H7 (cell line): ENCODE results near the gene SDC4. TPM values are rescaled to one million over a fixed set of nuclear protein-coding genes. Genes with fewer than 3 reads are reported as not detected.
A peak's percentile ranks its signal among the peaks of the same experiment; 100 is the strongest.

Experiments
- DNase-seq: peaks from one replicate; pipeline ENCODE4 v3.0.0; 2012
- H3K27me3 ChIP-seq: 2 replicates; pipeline ENCODE4 v1.6.0; 2011; ENCODE audit warnings: mild to moderate bottlenecking, low read length; ENCODE audit not compliant: control insufficient read depth, insufficient read depth
- H3K36me3 ChIP-seq: replicated peaks from 2 replicates; pipeline ENCODE4 v1.5.1; 2011; ENCODE audit warnings: low read length; ENCODE audit not compliant: control insufficient read depth, insufficient read depth
- H3K4me3 ChIP-seq: 2 replicates; pipeline ENCODE4 v1.5.1; 2011; ENCODE audit warnings: low read depth, mild to moderate bottlenecking, control low read depth, low read length, moderate library complexity; ENCODE audit not compliant: insufficient read depth
- total RNA-seq: library from RNA; depleted of rRNA; stranded (reverse); fragments of >200 nt; shearing (Covaris generic); gene quantifications from 2 replicates; pipeline ENCODE4 v1.2.3, GENCODE V29; 2014; rRNA removed

Gene SDC4, protein sequence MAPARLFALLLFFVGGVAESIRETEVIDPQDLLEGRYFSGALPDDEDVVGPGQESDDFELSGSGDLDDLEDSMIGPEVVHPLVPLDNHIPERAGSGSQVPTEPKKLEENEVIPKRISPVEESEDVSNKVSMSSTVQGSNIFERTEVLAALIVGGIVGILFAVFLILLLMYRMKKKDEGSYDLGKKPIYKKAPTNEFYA
- 47.3 and 56.1 TPM in 2 replicates for total RNA-seq

DNA sequence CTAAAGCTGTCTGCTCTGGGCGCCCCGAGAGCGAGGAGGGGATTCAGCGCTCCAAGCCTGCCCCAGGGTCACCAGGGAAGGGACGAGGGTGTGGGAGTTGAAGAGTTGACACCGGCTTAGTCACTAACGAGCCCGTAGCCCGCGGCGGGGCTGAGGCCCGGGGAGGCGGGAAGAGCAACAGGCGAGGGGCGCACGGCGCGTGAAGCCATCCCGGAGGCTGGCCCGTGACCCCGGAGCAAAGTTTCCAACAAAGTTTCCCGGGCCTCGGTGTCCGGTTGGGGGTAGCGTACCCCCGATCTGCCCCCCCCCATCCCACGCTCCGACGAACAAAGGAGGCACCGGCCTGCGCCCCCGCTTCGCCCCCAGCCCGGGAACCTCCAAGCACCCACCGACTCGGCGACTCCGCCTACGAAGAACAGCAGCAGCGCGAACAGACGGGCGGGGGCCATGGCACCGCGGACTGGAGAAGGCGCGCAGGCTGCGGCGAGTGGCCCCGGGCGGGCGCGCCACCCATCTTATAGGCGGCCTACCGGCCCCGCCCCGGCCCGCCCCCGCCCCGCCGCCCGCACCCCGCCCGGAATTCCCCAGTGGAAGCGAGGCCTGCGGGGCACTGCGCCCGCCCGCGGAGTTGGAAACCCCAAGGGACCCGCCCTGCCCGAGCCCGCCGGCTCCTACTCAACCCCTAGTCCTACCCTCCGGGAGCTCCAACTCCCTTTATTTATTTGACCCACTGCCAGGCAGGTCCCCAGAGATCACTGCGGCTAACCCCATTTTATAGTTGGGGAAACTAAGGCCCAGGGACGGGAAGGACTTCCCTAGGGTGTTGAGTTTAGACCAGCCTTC lies at the start of gene SDC4:
TSS of gene SDC4 (minus strand) at position 489 of the 843 bp plus-strand sequence. CDS start at position 449, 40 bp downstream.
- DNase-seq: peak; percentile 93
- H3K27me3 ChIP-seq: no peaks in the 10 kb centered on the region
- H3K36me3 ChIP-seq: no peaks in the 10 kb centered on the region
- peak within 1 kb of the TSS; percentile 68 for H3K4me3 ChIP-seq

DNA sequence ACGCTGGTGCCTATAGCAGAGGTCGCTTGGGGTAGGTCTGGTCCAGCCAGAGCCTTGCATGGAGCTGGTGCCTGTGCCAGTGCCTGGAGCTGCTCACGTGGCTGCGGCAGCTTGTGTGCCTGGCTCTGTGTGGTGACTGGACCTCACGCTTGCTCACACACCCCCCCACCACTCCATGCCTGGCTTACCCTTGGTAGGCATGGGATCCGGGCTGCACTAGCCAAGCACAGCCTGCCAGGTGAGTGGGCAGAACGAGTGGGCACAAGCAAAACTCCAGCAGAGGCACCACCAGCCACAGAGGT lies 46.8 kb upstream of the SDC4 start:
- no peak for DNase-seq
- H3K36me3 ChIP-seq: no peaks in the 10 kb centered on the region
- no peaks in the 10 kb centered on the region for H3K27me3 ChIP-seq
- no peak overlapping the region for H3K4me3 ChIP-seq

DNA sequence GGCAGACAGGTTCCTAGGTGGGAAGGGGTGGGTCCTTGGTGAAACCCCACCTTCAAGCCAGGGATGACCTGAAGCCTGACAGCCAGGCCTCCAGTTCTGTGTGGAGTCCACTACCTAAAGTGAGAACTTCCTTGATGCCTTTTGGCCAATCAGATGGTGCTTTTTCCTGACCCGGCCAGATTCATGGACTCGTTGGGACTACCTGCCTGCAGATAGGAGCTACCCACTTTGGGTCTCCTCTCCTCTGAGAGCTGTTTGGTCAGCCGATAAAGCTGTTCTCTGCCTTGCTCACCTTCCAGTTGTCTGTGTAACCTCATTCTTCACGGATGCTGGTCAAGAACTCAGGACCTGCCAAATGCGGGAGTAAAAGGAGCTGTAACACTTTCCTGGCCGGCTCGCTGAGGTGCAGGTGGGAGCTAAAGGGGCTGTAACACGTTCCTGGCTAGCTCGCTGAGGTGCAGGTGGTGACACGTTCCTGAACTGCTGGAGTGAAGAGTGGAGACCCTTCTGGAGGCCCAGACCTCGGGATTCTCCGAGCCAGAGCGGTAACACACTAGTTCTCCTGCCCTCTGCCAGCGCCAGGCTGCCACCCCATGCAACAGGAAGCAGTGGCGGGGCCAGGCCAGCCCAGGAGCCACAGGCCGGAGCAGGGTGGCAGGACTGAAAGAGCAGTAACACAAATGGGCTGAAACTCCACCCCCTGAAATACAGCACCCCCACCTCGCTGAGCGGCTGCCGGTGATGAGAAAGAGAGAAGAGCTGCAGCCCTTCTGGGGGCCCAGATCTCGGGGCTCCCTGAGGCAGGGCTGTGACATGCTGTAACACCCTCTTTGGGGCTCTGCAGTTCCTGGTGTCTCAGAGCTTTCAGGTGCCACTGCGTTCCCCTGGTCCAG lies 46.2 kb upstream of the SDC4 start:
- DNase-seq: no peak
- Histone ChIP-seq H3K27me3 (no peaks in the 10 kb centered on the region), H3K4me3 (no peak overlapping the region), H3K36me3 (no peaks in the 10 kb centered on the region)

DNA sequence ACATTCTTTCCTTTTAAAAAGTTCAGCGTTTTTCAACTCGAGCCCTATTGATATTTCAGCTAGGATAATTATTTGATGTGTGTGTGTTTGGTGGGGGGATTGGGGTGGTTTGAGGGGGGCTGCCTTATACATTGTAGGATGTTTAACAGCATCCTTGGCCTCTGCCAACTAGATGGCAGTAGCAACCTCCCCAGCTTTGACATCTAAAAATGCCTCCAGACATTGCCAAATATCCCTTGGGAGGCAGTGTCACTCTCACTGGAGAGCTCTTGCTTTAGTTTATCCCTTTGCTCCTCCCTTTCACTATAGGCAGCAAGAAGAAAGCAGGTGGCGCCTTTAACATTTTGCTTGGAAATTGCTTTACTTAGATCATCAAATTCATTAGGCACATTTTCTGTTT lies 44.5 kb upstream of the SDC4 start:
- H3K36me3 ChIP-seq: no peaks in the 10 kb centered on the region
- no peak for DNase-seq

DNA sequence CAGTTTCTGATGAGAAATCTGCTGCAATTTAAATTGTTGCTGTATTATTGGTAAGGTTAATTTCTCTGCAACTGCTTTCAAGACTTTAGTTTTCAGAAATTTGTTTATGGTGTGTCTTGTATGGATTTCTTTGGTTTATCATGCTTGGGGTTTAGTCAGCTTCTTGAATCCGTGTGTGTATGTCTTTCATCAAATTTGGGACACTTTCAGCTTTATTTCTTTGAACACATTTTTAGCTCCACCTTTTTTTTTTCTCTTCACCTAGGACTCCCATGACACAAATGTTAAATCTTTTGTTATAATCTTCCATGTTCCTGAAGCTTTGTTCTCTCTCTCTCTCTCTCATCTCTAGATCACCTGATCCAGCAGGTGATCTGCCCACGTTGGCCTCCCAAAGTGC lies 43.3 kb upstream of the SDC4 start:
- H3K4me3 ChIP-seq: no peak overlapping the region
- no peaks in the 10 kb centered on the region for H3K27me3 ChIP-seq
- no peaks in the 10 kb centered on the region for H3K36me3 ChIP-seq
- no peak for DNase-seq

More for the DNA sequence above, 44.5 kb upstream of the SDC4 start:
- H3K4me3 ChIP-seq: no peak overlapping the region
- H3K27me3 ChIP-seq: no peaks in the 10 kb centered on the region

DNA sequence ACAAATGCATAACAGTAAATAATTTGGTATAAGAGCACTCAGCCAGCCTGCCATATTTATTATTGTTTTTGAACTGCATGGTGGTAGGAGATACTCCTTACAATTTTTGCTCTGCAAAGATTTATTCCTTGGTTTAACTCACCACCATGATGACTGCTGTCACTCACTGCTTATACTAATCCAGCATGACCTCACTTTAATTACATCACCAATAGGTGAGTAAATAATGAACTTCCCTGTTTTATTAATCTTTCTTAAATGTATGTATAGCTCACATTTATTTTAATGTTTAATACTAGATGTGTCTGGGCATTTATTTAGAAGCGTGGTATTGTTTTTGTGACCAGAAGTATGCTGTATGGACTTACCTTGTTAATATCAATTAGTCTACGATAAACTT lies 42.7 kb upstream of the SDC4 start:
- no peak overlapping the region for H3K4me3 ChIP-seq
- no peak for DNase-seq
- H3K36me3 ChIP-seq: no peaks in the 10 kb centered on the region
- H3K27me3 ChIP-seq: no peaks in the 10 kb centered on the region

DNA sequence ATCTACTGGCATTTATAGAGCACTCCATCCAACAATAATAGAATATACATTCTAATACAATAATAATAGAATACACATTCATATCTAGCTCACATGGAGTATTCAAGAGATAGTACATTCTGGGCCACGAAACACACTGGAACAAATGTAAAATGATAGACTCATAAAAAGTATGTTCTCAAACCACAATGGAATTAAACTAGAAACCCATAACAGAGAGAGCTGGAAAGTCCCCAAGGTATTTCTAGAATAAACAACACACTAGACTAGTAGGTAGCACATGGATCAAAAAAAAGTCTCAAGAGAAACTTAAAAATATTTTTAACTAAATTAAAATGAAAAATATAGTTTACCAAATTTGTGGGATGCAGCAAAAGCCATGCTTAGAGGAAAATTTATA lies 39.0 kb upstream of the SDC4 start:
- H3K36me3 ChIP-seq: no peaks in the 10 kb centered on the region
- no peaks in the 10 kb centered on the region for H3K27me3 ChIP-seq
- no peak for DNase-seq
- H3K4me3 ChIP-seq: no peak overlapping the region

DNA sequence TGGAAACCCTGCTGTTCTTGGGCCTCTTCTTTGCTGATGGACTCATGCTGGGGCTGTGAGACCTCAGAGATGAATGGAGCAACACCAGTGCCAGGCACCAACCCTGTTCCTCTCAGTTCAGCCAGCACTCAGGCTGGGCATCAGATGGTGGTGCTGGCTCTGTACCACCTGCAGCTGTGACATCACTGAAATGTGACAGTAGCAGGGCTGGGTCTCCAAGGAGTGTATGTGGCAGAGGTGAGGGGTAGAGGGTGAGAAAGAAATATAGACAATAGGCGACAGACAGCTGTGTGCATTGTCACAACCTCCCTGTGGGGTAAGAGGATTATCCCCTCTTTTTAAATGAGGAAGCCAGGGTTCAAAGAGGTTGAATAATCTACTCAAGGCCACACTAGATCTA lies 30.0 kb upstream of the SDC4 start, which contains the start of gene TP53TG5:
TSS of gene TP53TG5 (minus strand) at position 135 of the 400 bp plus-strand sequence. CDS start at position 46, 89 bp downstream.
- no peak for DNase-seq
- peaks cover 4% of the 10 kb centered on the region for H3K27me3 ChIP-seq
- H3K4me3 ChIP-seq: no peak within 1 kb of the TSS
- no peaks in the 10 kb centered on the region for H3K36me3 ChIP-seq

DNA sequence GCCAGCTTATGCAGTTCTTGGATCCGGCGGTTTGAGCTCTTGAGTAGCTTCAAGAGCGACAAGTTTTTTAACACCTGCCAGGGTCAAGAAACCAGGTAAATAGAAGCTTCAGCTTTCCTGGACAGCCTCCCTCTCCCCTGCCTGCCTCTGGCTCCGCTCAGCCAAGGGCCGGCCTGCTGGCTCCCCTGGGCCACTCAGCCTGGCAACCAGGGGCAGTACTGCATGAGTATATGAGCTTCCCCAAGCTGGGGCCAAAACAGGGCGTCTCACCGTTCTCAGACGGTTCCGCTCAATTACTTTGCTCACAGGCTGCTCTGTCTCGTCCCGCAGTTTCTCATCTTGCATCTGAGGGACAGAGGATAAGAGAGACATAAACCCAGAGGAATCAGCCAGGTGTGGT lies 29.0 kb upstream of the SDC4 start:
- no peaks in the 10 kb centered on the region for H3K36me3 ChIP-seq
- no peak for DNase-seq
- no peak overlapping the region for H3K4me3 ChIP-seq
- H3K27me3 ChIP-seq: peaks cover 8% of the 10 kb centered on the region

DNA sequence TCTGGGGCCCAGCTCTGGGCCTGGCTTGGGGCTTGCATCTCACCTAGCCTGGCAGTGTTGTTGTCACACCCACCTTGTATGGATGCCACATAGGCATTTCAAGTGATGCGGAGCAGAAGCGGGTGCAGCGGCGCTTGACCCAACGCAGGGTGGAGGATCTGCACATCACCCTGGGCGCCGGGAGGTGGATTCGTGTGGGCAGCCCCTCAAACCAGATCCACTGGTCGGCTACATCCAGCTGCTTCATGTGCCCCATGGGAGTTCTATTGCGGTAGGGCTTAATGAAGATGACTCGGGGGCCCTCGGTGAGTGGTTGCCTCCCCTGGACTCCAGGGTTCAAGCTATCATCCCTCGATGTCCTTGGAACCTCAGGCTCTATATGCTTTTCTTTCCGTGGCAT lies 26.7 kb upstream of the SDC4 start:
- no peak for DNase-seq

DNA sequence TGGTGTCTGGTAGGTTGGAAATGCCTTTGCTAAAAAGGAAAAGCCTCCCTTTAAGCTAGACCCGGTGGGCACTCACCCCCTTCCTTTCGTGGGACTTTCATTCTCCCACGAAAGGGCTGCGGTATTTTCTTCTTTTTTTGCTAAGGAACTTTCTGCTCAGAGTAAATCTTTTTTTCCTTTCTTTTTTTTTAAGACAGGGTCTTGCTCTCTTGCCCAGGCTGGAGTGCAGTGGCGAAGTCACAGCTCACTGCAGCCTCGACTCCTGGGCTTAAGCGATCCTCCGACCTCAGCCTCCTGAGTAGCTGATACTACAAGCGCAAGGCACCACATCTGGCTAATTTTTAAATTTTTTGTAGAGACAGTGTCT lies 25.9 kb upstream of the SDC4 start:
- H3K36me3 ChIP-seq: no peaks in the 10 kb centered on the region
- no peak overlapping the region for H3K4me3 ChIP-seq
- DNase-seq: no peak
- peaks cover 8% of the 10 kb centered on the region for H3K27me3 ChIP-seq

More for the DNA sequence above, 26.7 kb upstream of the SDC4 start:
- Histone ChIP-seq H3K4me3 (no peak overlapping the region), H3K27me3 (peaks cover 8% of the 10 kb centered on the region), H3K36me3 (no peaks in the 10 kb centered on the region)

DNA sequence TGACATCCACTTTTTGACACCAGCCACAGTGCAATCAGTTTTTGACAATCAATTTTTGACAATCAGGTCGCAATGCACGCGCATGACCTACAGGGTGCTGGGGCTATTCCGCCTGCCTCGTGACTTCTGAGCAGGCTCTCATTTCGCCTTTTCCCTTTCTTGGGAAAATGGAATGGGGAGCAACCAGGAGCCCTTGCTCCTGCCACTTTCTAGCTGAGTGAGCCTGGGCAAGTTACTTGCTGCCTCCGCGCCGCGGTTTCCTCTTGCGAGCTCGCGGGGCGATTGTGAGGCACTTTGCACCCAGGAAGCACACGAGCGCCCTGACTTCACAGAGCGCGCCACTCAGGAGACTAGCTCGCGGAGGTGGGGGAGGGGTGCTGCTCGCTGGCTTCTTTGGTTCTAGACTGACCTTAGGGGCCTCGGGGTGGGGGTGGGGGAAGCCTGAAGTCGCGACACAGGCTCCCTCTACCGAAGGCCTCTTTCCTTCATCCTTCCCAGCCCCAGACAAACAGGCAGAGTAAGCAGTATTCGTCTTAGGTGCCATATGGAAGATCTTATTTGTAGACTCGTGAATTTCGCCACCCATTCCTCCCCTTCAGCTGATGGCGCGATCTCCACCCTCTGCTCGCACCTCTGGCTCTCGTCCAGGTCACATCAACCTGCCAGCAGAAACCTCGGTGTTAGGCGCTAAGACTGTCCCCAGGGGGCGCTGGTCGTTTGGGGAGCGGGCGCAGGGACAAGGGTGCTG lies 25.3 kb upstream of the SDC4 start:
- Histone ChIP-seq H3K4me3 (peak overlapping the region; percentile 45), H3K36me3 (no peaks in the 10 kb centered on the region), H3K27me3 (peaks cover 8% of the 10 kb centered on the region)
- peak; percentile 90 for DNase-seq

DNA sequence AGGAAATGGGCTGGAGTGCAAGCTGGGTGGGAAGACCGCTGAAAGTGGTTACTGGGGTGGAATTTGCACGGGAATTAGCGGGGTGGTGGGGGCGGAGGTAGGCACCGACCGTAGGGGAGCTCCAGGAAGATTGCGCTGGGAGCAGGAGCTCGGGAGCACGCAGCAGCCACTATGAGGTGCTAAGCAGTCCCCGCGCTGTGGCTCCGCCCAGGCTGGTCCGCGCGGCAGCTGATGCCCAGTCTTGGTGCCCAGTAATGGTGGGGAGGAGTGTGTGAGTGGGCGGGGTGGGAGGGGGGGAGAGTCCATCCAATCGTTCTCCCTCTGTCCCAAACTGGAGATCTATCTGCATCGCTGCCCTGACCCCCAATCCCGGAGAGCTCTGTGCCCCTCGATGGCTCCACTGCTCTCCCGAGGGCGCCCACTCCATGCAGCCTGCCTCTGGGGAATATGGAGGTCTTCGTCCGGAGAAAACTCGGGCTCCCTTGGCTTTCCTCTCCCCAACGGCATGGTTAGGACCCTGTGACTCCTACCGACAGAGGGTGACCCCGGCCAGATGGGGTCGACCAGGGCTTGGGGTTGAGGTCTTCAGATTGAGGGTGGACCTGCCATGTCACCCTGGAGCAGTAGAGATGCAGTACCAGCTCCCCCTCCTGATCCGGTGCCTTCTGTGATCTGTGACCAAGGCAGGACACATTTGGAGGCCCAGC lies 24.6 kb upstream of the SDC4 start:
- peak overlapping the region; percentile 45 for H3K4me3 ChIP-seq
- no peaks in the 10 kb centered on the region for H3K36me3 ChIP-seq
- peaks cover 8% of the 10 kb centered on the region for H3K27me3 ChIP-seq
- DNase-seq: peak; percentile 82
